GM19438 (cell line): Measurements from ENCODE around the gene NR2F1-AS1.

Experiments
- ATAC-seq: cut with Tn5 transposase; IDR thresholded peaks from one replicate; pipeline ENCODE4 v1.9.1; 2021; ENCODE audit warnings: low read depth; ENCODE audit not compliant: unreplicated experiment

Gene NR2F1-AS1

GRCh38 chr5:93578813-93579691 lies 2.0 kb downstream of the NR2F1-AS1 start:
- ATAC-seq: no peak

- ATAC-seq: no peak
These were observed 2.9 kb downstream of the NR2F1-AS1 start for GRCh38 chr5:93577854-93578812.

GRCh38 chr5:93576994-93577853 lies 3.8 kb downstream of the NR2F1-AS1 start:
- no peak for ATAC-seq

GRCh38 chr5:93575461-93576414 lies 5.3 kb downstream of the NR2F1-AS1 start:
- ATAC-seq: no peak

- no peak for ATAC-seq
These were observed 6.3 kb downstream of the NR2F1-AS1 start for GRCh38 chr5:93574491-93575305.

- no peak for ATAC-seq
These were observed 7.4 kb downstream of the NR2F1-AS1 start for GRCh38 chr5:93573354-93574351.

GRCh38 chr5:93572608-93573353 lies 8.2 kb downstream of the NR2F1-AS1 start:
- no peak for ATAC-seq

GRCh38 chr5:93572101-93572607 lies 8.9 kb downstream of the NR2F1-AS1 start:
- no peak for ATAC-seq

- no peak for ATAC-seq
These were observed 9.7 kb downstream of the NR2F1-AS1 start for GRCh38 chr5:93571114-93571949.

GRCh38 chr5:93570294-93571113 lies 10.5 kb downstream of the NR2F1-AS1 start:
- ATAC-seq: peak; percentile 49

GRCh38 chr5:93569300-93570160 lies 11.5 kb downstream of the NR2F1-AS1 start:
- ATAC-seq: no peak

GRCh38 chr5:93567424-93567823 lies 13.6 kb downstream of the NR2F1-AS1 start:
- no peak for ATAC-seq

- ATAC-seq: no peak
These were observed 14.9 kb downstream of the NR2F1-AS1 start for GRCh38 chr5:93566091-93566490.
